Parathyroid adenoma (tissue), 2 donors: ENCODE measurements around the gene PCDHGA5.
"Not testable (repeated sequence)": the region's sequence is repeated elsewhere in the genome, so short reads cannot be mapped to it uniquely, and the experiment has no call there.

Source experiments
- H2AFZ ChIP-seq: fragments of 300-600 bp; sonication (generic); one replicate; pipeline ENCODE4 v1.7.0; 2017; ENCODE audit warnings: antibody characterized with exemption, mild to moderate bottlenecking
- H3K27ac ChIP-seq: fragments of 300-600 bp; sonication (generic); one replicate; pipeline ENCODE4 v1.7.0; 2017
- H3K27me3 ChIP-seq: fragments of 300-600 bp; sonication (generic); one replicate; pipeline ENCODE4 v1.7.0; 2017; ENCODE audit warnings: low read length; ENCODE audit not compliant: control insufficient read depth, insufficient read depth
- H3K36me3 ChIP-seq: fragments of 300-600 bp; sonication (generic); one replicate; pipeline ENCODE4 v1.7.0; 2017; ENCODE audit warnings: low read length; ENCODE audit not compliant: control insufficient read depth, insufficient read depth
- H3K4me1 ChIP-seq: fragments of 300-600 bp; sonication (generic); one replicate; pipeline ENCODE4 v1.7.0; 2017; ENCODE audit warnings: control low read depth
- H3K4me2 ChIP-seq: fragments of 300-600 bp; sonication (generic); one replicate; pipeline ENCODE4 v1.7.0; 2017; ENCODE audit warnings: low read length
- H3K4me3 ChIP-seq: fragments of 300-600 bp; sonication (generic); one replicate; pipeline ENCODE4 v1.7.0; 2017; ENCODE audit warnings: low read depth, low read length
- H3K79me2 ChIP-seq: fragments of 300-600 bp; sonication (generic); one replicate; pipeline ENCODE4 v1.7.0; 2017; ENCODE audit warnings: control low read depth
- H3K9ac ChIP-seq: fragments of 300-600 bp; sonication (generic); one replicate; pipeline ENCODE4 v1.7.0; 2017; ENCODE audit warnings: mild to moderate bottlenecking
- H3K9me3 ChIP-seq: fragments of 300-600 bp; sonication (generic); one replicate; pipeline ENCODE4 v1.7.0; 2017; ENCODE audit warnings: low read length; ENCODE audit not compliant: control insufficient read depth
- TF ChIP-seq, protein P1 (sequence below): fragments of 300-600 bp; sonication (generic); IDR thresholded peaks from one replicate; pipeline ENCODE4 v1.7.0; 2017; ENCODE audit warnings: antibody characterized with exemption, mild to moderate bottlenecking
- donor health status: primary hyperparathyroidism.

The PCDHGA5 gene

DNA sequence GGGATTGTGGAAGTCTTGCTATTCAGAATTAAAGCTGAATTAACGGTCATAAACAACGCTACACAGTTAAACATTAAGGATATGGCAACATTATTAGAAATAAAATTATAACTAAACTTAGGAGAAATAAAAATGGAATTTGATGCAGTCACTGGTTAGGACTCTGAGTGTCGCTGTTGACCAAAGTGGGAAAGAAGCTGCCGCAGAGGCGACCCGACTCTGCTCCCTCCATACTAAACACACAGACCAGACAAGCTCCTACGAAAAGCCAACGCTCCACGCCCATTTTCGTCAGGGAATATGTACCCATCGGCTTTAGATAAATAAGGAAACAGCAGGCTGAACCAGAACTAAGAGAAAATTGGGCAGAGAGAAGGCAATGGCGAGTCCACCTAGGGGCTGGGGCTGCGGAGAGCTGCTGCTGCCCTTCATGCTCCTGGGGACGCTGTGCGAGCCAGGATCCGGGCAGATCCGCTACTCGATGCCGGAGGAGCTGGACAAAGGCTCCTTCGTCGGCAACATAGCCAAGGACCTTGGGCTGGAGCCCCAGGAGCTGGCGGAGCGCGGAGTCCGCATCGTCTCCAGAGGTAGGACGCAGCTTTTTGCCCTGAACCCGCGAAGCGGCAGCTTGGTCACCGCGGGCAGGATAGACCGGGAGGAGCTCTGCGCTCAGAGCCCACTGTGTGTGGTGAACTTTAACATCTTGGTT lies at the start of gene PCDHGA5:
Gene PCDHGA5, plus strand, starts transcription at position 211 of the 709 bp plus-strand sequence. Its CDS starts 169 bp downstream, at position 380.
- TF ChIP-seq, protein P1, sequence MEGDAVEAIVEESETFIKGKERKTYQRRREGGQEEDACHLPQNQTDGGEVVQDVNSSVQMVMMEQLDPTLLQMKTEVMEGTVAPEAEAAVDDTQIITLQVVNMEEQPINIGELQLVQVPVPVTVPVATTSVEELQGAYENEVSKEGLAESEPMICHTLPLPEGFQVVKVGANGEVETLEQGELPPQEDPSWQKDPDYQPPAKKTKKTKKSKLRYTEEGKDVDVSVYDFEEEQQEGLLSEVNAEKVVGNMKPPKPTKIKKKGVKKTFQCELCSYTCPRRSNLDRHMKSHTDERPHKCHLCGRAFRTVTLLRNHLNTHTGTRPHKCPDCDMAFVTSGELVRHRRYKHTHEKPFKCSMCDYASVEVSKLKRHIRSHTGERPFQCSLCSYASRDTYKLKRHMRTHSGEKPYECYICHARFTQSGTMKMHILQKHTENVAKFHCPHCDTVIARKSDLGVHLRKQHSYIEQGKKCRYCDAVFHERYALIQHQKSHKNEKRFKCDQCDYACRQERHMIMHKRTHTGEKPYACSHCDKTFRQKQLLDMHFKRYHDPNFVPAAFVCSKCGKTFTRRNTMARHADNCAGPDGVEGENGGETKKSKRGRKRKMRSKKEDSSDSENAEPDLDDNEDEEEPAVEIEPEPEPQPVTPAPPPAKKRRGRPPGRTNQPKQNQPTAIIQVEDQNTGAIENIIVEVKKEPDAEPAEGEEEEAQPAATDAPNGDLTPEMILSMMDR = peak; percentile 15
- H3K27me3 ChIP-seq = no peaks in the 10 kb centered on the region
- peak within 1 kb of the TSS; percentile 7 for H2AFZ ChIP-seq
- peaks cover 2% of the 10 kb centered on the region for H3K36me3 ChIP-seq
- H3K4me3 ChIP-seq = no peak within 1 kb of the TSS
- no peak within 1 kb of the TSS for H3K27ac ChIP-seq
- H3K9me3 ChIP-seq = no peaks in the 10 kb centered on the region
- no peaks in the 10 kb centered on the region for H3K79me2 ChIP-seq
- H3K4me1 ChIP-seq = no peaks in the 10 kb centered on the region
- H3K9ac ChIP-seq = no peak within 1 kb of the TSS
- H3K4me2 ChIP-seq = no peak within 1 kb of the TSS

DNA sequence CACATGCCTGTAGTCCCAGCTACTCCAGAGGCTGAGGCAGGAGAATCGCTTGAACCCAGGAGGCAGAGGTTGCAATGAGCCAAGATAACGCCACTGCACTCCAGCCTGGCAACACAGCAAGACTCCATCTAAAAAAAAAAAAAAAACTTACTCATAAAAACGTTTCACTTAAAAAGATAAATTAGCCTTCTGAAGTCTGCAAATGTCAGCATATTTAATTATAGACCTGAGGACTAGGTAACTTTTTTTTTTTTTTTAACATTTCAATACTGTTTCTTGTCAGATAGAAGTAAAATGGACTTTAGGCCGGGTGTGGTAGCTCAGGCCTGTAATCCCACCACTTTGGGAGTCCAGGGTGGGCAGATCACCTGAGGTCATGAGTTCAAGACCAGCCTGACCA lies 47.0 kb upstream of the PCDHGA5 start:
- not testable (repeated sequence) for H3K9ac ChIP-seq, H3K27ac ChIP-seq, H3K4me1 ChIP-seq, H3K27me3 ChIP-seq, H3K4me2 ChIP-seq, H3K4me3 ChIP-seq, H2AFZ ChIP-seq
- H3K79me2 ChIP-seq = peaks cover 13% of the 10 kb centered on the region
- peaks cover 41% of the 10 kb centered on the region for H3K36me3 ChIP-seq
- H3K9me3 ChIP-seq = peaks cover 33% of the 10 kb centered on the region

DNA sequence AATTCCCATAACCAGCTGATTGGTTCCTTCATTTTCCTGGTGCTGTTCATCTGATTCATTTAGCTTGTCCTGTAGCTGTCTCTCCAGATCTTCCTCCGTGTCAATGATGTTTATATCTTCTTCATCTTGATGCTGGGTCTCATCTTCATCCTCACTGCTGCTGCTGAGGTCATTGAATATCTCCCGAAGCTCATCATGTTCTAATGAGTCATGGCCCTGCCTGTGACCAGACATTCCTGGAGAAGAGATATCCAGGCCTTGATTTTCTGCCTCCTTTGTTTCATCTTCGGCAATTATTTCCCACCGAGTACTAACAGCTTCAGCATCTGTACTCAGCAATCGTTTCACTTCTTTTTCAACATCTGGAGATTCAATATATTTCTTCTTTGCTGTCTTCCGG lies 44.8 kb upstream of the PCDHGA5 start:
- Histone ChIP-seq H3K27ac (no peak overlapping the region), H3K36me3 (peaks cover 41% of the 10 kb centered on the region), H3K27me3 (no peaks in the 10 kb centered on the region), H3K4me1 (peaks cover 5% of the 10 kb centered on the region), H3K4me3 (no peak overlapping the region), H3K79me2 (peaks cover 13% of the 10 kb centered on the region), H3K9ac (no peak overlapping the region), H3K4me2 (no peak overlapping the region), H2AFZ (no peak overlapping the region), H3K9me3 (peaks cover 30% of the 10 kb centered on the region)
- TF ChIP-seq, protein P1 = no peak

DNA sequence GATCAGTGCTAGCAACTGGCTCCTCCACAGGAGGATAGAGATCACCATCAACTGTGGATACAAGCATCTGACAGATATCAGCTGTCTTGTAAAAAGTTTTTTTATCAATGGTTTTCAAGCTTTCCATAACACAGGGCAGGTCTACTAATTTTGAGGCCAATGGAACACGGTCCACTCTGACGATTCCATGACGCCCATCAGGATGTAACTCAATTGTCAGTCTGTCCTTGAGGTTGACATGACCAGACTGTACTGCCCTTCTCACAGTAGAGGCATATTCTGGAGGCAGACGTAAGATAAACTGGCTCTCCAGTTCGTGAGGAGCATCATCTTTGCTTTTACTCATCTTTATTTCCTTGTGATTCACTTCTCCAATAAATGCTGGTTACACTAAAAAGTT lies 44.3 kb upstream of the PCDHGA5 start:
- TF ChIP-seq, protein P1 = no peak
- Histone ChIP-seq H3K27ac (peak overlapping the region; percentile 96), H3K79me2 (peaks cover 13% of the 10 kb centered on the region)

DNA sequence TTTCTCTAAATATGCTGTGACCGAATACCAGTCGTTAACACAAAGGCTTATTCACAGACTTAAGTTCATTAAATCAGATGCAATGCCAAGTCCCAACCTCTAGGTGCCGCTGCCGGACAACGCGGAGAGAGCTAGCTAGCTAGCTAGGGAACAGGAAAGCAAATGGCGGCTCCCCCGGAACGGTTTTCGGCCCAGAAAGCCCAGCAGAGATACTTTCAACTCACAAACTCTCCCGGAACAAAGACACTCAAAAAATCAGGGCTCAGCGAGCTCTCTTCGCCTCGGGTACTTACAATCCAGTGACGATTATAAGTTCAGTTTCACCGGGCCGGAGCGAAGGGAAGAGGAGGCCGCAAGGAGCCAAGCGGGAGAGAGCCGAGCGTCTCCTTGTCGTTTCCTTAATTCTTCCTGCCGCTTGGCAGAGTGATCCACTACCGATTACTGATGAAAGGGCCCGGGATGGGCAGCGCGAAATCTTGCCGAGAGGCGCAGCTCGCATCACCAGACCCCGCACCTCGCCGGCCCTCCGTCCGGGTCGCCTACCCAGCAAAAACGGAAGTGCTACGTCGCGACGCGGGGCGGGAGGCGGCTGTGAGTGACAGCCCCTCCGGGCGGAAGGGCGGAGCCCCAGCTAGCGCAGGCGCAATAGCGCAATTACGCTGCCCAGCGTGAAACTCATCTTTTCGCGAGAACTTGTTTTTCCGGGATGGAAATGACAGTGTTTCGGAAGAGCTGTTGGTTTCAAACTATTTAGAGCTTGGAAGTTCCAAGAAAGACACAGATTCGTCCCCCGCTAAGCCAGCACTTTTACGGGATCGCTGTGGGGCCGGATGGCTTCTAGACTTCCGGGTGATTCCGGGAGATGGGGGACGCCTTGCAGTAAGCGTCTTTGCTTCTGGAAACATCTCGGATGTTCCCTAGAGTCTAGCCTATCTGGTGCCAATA lies 43.5 kb upstream of the PCDHGA5 start, which contains the start of gene TAF7:
Gene TAF7, minus strand, starts transcription at position 560 of the 945 bp plus-strand sequence. CDS start 740 bp downstream, outside the sequence.
- H3K4me1 ChIP-seq = peaks cover 5% of the 10 kb centered on the region
- peaks cover 30% of the 10 kb centered on the region for H3K9me3 ChIP-seq
- H3K9ac ChIP-seq = peak within 1 kb of the TSS; percentile 87
- peaks cover 41% of the 10 kb centered on the region for H3K36me3 ChIP-seq
- H2AFZ ChIP-seq = peak within 1 kb of the TSS; percentile 81
- peak within 1 kb of the TSS; percentile 97 for H3K4me3 ChIP-seq
- peak within 1 kb of the TSS; percentile 96 for H3K4me2 ChIP-seq
- H3K79me2 ChIP-seq = peaks cover 13% of the 10 kb centered on the region
- TF ChIP-seq, protein P1 = peak; percentile 96
- no peaks in the 10 kb centered on the region for H3K27me3 ChIP-seq
- peak within 1 kb of the TSS; percentile 96 for H3K27ac ChIP-seq

More for the DNA sequence above, 44.3 kb upstream of the PCDHGA5 start:
- Histone ChIP-seq H3K4me2 (peak overlapping the region; percentile 96), H3K9ac (no peak overlapping the region), H3K4me1 (peaks cover 5% of the 10 kb centered on the region), H3K9me3 (peaks cover 30% of the 10 kb centered on the region), H3K4me3 (peak overlapping the region; percentile 97), H2AFZ (no peak overlapping the region), H3K27me3 (no peaks in the 10 kb centered on the region), H3K36me3 (peaks cover 41% of the 10 kb centered on the region)
